GM19025 (cell line): ENCODE results near the gene NFIX.

Experiments used
- ATAC-seq: cut with Tn5 transposase; IDR thresholded peaks from one replicate; pipeline ENCODE4 v1.9.1; 2021; ENCODE audit warnings: mild to moderate bottlenecking, low read depth, moderate library complexity; ENCODE audit not compliant: unreplicated experiment

NFIX gene

DNA sequence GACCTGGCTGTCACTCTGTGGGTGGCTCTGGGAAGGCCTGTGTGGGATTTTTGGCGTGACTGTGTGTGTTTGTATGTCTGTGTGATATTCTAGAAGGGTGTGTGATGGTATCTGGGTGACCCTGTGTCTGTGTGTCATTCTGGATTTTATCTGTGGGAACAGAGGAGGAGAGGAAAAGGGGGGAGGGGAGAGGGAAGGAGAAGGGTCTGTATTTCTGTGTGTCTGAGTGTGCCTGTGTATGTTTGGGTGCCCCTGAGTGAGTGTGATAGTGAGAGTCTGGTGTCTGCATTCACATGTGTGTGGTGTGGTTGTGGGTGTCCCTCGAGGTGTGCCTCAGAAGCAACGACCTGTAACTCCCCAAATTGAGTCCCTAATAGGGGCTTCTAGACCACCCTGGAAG, 8.1 kb upstream of the NFIX start:
- no peak for ATAC-seq

DNA sequence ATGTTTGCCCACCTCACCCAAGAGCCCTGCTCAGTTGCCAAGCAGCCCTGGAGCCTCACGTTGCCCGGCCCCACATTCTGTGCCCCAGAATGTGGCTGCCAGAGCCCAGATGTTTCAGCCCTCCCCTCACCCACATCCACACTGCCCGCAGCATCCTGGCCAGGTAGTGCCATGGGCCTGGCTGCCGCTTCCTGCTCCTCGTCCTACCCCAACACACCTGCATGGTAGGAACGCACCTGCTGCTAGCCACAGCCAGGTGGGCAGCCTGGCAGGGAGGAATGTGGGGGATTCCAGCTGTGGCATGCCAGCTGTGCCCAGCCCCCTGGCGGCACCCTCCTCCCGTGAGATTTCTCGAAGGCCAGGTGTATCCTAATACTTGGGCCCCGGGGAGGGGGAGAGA, 7.5 kb upstream of the NFIX start:
- ATAC-seq = no peak

DNA sequence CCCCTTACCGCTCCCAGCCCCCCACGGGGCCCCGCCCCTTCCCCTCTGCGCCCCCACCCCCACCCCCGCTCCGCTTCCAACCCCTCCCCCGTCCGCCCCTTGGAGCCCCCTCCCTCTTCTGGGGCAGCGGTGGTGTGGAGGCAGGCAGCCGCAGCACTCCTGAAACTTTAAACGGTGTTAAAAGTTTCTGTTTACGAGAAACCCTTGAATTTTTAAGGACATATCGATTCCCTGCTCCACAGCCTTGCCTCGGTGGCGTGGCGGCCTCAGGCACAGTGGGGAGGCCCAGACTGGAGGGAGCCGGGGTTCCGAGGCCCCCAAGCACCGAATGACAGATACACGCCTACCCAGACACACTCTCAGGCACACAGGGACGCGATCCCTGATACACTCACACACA, 4.8 kb upstream of the NFIX start:
- no peak for ATAC-seq

DNA sequence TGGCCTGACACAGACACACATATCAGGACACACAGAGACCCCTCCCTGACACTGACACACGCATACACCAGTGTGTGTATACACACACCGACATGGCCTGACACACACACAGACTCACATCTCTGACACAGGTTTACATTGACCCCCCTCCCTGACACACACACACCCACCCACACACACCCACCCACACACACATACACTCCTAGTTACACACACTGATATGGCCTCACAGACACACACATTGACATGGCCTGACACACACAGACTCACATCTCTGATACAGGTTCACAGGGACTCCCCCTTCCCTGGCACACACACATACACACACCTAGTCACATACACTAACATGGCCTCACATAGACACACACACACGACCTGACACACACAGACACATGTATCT, 4.4 kb upstream of the NFIX start:
- ATAC-seq = no peak

DNA sequence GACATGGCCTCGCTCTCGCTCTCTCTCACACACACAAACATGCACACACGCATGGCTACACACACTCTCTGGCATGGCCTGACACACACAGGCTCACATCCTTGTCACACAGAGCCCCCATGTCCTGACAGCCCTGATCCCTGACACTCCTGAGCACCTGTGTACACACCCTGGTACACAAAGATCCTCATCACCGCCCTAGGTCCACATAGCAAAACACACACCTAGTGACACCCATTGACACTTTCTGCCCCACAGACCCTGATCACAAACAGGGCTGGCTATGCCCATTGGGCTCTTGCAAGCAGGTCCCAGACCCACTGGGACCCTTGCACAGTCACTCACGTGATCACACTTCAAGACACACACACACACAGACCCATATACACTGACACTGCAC, 4.0 kb upstream of the NFIX start:
- ATAC-seq = no peak

DNA sequence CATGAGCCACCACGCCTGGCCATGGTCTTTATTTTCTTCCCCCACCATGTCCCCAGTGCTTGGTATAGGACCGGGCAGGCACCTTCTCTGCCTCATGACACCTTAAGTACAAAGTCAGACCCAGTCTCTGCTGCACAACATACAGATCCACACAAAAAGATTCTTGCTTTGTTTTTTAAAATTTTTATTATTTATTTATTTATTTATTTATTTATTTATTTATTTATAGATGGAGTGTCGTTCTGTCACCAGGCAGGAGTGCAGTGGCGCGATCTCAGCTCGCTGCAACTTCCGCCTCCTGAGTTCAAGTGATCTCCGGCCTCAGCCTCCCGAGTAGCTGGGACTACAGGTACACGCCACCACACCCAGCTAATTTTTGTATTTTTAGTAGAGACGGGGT, 2.5 kb upstream of the NFIX start:
- ATAC-seq = no peak

DNA sequence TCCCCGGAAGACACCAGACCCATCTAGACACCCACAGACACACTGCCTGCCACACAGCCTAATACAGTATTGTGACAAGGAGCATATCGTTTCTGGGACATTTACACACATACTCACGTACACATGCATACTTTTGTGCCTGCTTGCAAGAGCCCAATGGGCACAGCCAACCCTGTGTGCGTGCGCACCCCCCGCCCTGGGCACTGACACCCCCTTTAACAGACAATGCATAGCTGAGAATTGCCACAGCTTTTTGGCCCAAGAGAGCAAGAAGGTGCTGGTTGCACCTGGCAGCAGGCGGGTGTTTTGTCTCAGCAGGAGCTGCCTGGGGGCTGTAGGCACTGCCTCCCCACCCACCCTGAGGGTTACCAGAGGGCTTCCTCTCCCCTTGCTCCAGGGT, 1.7 kb upstream of the NFIX start:
- no peak for ATAC-seq

DNA sequence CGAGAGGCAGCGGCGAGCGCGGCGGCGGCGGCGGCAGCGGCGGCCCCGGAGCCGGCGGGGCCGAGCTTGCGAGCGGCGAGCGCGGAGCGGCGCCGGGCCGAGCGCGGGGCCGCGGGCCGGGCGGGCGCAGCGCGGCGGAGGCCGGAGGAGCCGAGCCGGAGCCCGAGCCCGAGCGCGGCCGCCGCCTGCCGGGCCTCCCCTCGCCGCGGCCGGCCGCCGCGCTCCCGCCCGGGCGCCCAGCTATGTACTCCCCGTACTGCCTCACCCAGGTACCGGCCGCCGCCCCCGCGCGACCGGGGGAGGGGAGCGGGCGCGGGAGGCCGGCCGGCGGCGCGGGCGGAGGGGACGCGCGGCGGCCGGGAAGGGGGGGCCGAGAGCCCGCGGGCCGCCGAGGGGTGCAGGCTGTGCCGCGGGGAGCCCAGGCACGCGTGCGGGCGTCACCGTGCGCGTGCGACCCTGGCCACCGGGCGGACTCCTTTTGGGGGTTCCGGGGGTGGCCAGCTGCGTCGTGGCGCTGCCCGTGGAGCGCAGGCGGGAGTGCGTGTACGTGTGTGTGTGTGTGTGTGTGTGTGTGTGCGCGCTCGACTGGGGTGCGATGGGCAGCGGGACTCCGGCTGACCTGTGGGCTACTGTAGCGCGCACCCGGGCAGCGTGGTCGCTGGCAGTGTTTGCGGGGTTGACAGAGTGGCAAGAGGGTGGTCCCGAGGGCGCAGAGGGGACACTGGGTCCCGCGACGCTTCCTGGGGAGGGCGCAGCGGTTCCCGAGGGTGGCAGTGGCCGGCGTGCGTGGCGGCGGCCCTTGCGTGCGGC, 526 bp downstream of the NFIX start:
- ATAC-seq = no peak

DNA sequence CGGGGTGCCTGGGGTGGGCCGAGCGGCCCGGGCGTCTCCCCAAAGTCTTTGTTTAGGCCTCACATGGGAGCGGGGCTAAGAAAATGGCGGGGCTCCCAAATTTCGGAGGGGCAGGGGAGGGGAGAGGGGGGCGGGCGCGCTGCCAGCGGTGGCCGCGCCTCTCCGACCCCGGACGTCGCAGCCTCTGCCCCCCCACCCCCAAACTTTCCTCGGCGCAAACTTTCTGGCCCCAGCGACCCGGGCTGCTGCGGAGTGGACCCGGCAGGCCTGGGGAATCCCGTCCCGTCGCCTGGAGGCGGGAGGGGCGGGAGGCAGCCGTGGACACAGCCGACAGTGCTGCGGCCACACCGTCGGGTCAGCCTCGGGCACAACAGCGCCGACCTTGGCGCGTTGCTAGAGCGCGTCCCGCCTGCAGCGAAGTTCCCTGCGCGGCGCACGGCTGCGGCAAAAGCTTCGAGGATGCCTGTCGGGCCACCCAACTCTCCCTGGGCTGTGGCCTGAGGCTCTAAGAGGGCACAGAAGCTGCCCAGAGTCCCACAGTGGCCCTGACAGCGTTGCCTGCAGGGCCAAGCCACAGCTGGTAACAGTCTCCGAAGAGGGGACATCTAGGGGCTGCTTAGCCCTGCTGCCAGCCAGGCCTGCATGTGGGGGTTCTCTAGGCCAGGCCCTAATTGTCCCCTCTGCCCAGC, 1.3 kb downstream of the NFIX start:
- ATAC-seq = no peak

DNA sequence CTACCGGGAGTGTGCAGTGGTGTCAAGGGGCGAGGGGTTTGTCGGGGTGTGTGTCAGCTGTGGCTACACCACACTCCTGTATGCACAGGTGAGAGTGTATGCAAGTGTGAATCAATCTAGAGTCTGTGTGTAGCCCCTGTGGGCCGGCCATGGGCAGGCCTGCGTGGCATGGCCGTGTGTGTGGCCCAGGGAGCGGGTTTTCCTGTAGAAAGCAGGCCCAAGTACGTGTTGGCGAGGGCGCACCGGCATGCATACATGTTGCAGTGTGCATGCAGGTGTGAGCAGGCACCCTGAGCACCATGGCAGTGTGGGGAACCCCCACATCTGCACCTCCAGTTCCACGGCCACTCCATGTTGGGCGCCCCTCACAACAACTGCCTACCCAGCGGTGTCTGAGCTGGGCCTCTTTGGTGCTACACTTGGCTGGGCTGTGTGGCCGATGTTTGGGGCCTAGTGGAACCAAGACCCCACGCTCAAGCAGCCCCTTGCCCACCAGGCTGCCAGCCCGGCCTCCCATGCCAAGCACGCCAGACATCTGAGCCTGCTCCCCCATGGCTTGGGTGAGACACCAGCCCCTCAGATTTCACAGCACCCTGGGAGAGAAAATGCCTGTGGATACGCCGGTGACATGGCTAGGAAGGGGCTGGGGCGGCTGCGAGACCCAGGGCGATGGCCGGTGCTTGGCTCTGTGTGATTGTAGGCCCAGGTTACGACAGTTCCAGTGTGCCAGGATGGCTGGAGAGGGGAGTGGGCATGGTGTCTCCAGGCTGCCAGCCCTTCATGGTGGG, 2.1 kb downstream of the NFIX start:
- ATAC-seq = no peak

DNA sequence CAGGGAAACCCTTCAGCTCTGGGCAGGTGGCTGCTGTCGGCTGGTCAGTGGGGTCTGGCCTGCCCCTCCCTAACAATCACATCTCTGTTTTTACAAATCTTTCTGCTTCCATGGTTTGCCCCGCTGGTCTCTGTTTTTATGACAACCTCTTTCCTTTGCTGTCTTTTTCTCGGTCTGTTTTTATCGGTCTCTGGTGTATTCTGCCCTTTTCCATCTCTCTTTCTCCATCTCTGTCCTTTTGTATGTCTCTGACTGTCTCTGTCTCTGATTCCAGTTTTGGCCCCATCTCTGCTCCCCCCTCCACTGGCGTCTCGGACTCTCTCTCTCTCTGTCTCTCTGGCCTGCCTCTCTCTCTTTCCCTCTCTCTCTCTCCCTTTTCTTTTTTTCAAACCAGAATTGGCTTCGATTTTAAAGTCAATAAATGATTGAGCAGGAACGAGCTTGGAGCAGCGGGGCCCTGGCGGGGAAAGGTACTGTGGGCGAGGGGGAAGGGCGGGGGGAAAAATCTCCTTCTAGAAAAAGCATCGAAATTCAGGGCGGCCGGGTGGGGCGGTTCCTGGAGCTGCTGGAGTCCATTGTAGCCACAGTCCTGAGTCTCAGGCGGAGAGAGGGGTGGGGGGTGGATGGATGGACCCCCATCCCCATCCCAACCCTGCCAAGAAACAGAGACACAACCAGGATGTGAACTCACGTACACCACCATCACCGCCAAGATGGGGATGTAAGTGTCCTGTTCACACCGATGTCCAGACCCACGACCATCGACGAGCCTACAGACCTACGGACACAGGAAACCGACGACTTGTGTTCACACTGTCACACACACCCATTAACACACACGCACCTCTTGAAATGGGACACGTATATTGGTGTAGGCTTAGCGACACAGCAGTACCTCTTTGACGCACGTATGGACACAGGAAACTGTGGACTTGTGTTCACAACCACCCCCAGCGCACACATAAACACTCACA, 3.0 kb downstream of the NFIX start:
- ATAC-seq = no peak

DNA sequence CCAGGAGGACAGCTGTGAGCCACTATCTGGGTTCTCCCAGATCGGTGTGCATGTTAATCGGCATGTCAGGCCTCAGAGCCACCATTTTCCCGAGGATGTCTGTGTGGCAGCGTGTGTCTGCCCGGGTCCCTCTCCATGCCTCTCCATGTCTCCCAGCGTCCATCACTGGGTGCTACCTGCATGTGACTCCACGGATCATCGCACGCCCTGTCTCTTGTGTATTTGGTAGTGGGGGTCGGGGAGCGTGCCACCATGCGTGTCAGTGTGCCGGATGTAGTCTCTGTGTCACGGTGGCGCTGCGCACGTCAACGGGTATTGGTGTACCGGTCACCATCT, 5.9 kb downstream of the NFIX start:
- ATAC-seq = no peak

DNA sequence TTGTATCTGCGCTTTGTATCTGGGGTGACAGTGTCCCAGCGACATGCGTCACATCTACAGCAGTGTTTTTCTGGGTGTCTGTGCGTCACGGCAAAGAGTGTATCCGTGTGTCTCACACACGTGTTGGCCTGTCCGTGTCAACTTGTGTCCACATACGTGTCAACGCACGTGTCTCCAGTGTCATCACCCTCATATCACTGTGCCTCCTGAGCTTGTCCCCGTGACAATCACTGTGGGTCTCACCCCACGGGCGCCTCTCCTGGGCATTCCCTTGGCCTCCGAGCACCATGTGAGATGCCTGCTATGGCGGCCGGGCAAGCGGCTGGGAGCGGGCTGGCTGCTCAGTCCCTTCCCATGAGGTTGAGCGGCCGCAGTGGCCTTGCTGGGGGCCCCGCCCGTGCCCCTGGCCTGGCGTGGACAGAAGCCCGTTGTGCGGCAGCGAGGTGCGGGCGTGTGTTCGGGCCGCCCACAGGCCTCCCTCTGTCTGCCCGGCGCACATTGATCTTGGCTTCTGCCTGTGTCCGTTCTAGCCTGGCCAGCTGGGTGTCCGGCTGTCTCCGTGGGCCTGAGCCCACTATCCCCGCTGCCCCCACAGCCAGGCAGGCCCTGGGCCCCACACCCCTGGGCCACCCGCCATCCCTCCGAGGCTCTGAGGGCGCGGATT, 6.4 kb downstream of the NFIX start:
- ATAC-seq = no peak

DNA sequence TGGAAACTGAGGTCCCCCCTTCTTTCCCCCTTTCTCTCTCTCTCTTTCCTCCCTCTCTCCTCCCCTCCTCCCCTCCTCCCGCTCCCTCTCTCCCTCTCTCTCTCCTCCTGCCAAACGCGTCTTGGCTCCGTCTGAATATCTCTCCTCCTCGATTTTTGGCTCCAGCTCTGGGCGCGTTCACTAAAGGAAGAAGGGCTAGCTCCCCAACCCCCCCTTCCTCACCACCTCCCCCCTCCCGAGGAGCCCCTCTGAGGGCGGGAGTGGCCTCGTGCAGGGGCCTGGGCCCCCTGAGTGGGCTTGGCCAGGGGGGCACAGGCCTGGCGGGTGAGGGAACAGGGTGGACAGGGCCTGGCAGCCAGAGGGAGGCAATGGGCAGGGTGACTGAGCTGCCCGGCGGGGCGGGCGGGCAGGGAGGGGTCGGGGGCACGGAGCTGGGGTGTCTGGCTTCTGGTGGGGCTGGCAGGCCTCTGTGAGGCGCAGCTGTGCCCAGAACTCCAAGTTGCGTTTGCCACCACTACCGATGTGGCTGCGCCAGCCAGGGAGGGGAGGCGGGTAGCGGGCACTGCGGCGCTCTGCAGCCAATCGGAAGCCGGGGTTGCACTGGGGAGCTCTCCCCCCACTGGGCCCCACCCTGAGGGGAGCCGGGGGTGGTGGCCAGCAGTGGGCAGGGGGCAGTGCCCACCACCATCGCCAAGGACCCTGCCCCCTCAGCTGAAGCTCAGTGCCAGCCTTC, 7.1 kb downstream of the NFIX start:
- no peak for ATAC-seq

DNA sequence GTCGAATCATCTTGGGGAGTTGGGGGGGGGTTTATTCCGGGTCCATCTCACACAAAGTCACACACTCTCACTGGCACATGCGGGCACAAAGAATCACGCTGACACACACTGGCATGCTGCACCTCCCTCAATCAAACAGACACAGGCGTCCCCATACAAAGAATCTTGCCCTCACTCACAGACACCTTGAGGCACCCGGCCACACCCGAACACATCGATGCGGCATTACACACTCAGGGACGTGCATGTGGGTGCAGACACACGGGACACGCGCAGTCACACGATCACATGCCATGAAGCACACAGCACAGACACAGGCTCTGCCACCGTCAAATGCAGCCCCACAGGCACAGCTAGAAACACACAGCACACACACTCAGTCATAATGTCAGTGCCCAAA, 7.8 kb downstream of the NFIX start:
- ATAC-seq = no peak

DNA sequence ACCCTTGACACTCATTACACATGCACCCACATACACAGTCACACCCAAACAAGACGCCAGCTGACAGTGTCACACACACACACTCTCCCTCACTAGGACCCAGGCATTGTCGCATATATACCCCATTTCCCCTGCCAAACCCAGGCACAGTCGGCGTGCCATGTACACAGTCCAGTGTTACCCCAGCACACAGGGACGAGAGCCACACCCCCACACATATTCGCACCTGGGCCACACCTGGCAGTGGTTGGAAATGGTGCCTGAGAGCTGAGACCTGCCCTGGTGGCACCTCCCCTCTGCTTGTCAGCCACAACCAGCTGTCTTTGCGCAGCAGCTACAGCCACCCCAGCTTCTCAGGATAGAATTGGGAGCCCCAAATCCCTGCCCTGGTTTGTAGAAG, 9.0 kb downstream of the NFIX start:
- no peak for ATAC-seq

DNA sequence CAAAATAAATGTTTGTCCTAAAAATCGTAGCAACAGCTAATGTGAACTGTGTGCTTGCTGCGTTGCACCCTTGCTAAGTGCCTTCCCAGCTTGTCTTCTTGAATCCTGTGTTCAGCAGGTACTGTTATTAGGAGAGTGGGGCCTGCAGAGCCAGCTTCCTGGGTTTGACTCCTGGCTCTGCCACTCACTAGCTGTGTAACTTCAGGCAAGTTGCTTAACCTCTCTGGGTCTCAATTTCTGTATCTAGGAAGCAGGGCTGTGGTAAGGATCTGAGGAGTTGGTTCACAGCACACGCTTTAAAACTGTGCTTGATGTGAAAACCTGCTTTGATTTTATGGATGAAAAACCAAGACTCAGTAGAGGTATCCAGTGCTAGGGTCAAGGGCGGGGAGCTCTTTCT, 10.0 kb downstream of the NFIX start:
- no peak for ATAC-seq

DNA sequence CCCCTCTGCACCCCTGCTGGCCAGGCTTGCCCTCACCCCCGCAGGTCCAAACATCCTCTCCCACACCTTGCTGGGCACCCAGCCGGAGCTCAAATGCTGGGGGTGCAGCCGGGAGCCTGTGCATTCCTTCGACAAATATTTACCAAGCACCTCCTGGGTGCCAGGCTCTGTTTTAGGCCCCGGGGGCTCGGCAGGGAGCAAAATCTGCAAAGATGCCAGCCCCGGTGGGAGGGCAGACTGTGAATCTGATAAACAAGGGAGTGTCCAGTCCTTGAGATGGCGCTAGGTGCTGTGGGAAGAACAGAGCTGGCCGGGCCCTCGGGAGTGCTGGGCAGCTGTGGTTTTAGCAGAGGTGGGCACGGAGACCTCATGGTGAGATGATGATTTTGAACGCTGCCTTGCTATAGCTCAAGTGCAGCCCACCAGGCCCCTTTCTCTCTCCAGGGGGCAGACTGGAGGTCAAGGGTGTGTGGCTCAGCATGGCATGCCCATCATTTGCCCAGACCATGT, 10.6 kb downstream of the NFIX start:
- no peak for ATAC-seq
